Peyer's patch (tissue), 4 donors: Measurements from ENCODE around the gene TEC.

Experiments used
- POLR2A ChIP-seq, 2 donors: fragments of 450-650 bp; IDR thresholded peaks; one replicate each; pipeline ENCODE4 v1.5.1; 2017; ENCODE audit warnings: antibody characterized with exemption in 2 of 2, mild to moderate bottlenecking in 2 of 2, moderate library complexity in 2 of 2
- TF ChIP-seq, protein P1 (sequence below), 6 experiments: fragments of 450-650 bp in 4 of 6; fragments of 200-600 bp in 2 of 6; sonication (generic) in 1 of 6; IDR thresholded peaks; one replicate each; pipeline ENCODE4 v1.5.1; 2017 to 2019; ENCODE audit warnings: antibody characterized with exemption in 6 of 6, mild to moderate bottlenecking in 3 of 6, moderate library complexity in 1 of 6

DNA sequence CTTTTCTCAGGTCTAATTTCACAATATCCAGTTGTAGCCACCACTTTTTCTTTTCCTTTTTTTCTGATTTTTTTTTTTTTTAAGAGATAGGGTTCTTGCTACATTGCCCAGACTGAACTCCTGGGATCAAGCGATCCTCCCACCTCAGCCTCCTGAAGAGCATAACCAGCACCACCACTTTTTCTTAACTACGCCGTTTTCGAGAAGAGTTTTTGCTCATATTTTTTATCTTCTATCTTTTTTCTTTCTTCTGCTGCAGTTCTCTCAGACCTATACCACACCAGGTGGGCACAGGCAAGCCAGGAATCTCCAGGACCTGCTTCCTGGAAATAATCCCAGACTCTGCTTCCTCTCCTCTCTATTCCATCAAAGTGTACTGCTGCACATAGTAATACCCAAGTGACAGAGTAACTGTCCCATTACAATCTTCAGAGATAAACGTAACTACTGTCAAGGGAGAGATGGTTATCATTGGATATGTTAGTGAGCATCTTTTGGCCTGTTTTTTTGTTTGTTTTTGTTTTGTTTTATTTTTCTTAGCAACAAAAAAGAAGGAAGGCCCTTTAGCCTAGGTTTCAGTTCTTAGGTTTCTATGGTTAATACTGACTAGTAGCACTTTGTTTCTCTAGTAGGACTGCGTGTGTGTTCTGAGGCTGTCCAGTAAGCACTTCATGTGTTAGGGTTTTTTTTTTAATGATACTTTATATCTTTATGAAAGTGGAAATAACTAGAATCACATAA lies 76.4 kb downstream of the TEC start:
- no peak for TF ChIP-seq POLR2A (IDR thresholded peaks at IDR 0.05)
- TF ChIP-seq, protein P1, sequence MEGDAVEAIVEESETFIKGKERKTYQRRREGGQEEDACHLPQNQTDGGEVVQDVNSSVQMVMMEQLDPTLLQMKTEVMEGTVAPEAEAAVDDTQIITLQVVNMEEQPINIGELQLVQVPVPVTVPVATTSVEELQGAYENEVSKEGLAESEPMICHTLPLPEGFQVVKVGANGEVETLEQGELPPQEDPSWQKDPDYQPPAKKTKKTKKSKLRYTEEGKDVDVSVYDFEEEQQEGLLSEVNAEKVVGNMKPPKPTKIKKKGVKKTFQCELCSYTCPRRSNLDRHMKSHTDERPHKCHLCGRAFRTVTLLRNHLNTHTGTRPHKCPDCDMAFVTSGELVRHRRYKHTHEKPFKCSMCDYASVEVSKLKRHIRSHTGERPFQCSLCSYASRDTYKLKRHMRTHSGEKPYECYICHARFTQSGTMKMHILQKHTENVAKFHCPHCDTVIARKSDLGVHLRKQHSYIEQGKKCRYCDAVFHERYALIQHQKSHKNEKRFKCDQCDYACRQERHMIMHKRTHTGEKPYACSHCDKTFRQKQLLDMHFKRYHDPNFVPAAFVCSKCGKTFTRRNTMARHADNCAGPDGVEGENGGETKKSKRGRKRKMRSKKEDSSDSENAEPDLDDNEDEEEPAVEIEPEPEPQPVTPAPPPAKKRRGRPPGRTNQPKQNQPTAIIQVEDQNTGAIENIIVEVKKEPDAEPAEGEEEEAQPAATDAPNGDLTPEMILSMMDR (IDR thresholded peaks at IDR 0.05), result no peak
